K562 (cell line): ENCODE measurements around the gene RPUSD1. TPM values are rescaled to one million over a fixed set of nuclear protein-coding genes. Genes with fewer than 3 reads are reported as not detected.

ENCODE experiments used
- CEBPB ChIP-seq: fragments of 450-650 bp; IDR thresholded peaks from 2 replicates; pipeline ENCODE4 v1.6.1; 2016; ENCODE audit warnings: missing genetic modification characterization, missing compliant biosample characterization
- HDAC1 ChIP-seq, 2 experiments: fragments of 450-650 bp; IDR thresholded peaks; 2 replicates each; pipeline ENCODE4 v1.6.1; 2016 to 2017; ENCODE audit warnings: inconsistent platforms in 1 of 2, mild to moderate bottlenecking in 1 of 2, moderate library complexity in 1 of 2
- MEF2D ChIP-seq: conservative IDR thresholded peaks from 2 replicates; pipeline ENCODE4 v1.6.1; 2016; ENCODE audit warnings: low read depth, missing genetic modification characterization, missing compliant biosample characterization
- NFRKB ChIP-seq: fragments of 450-650 bp; IDR thresholded peaks from 2 replicates; pipeline ENCODE4 v1.6.1; 2016; ENCODE audit warnings: low read depth
- RBM39 ChIP-seq: fragments of 200-400 bp; formaldehyde crosslinking; optimal IDR thresholded peaks from 2 replicates; pipeline ENCODE3; 2018; ENCODE audit warnings: low read depth, low read length
- TRIM28 ChIP-seq: fragments of 450-650 bp; IDR thresholded peaks from 2 replicates; pipeline ENCODE4 v1.6.1; 2017
- ZNF408 ChIP-seq: fragments of 250-450 bp; sonication (Bioruptor Pico); IDR thresholded peaks from 2 replicates; pipeline ENCODE4 v1.4.0; 2020; ENCODE audit warnings: low read depth, mild to moderate bottlenecking, moderate library complexity
- polyA plus RNA-seq, 8 experiments: library from polyadenylated mRNA; depleted of rRNA in 4 of 8; stranded (reverse) in 5 of 8; unstranded in 3 of 8; fragments of >200 nt; fragmentation: Nextera tagmentation in 2 of 8; fragmentation: Illumina TruSeq in 1 of 8; extraction: Ambion mirVana in 2 of 8; extraction: Trizol in 1 of 8; gene quantifications; 2 replicates each; pipeline versions ENCODE4 v1.2.1 to v1.2.3, GENCODE V29; 2011 to 2014; ENCODE audit warnings: inconsistent platforms in 1 of 8, missing spikeins in 1 of 8
- total RNA-seq, 7 experiments: library from RNA; depleted of rRNA in 6 of 7; stranded (reverse); fragments of >200 nt in 6 of 7; fragmentation: Illumina TruSeq in 2 of 7; extraction: Trizol in 2 of 7; gene quantifications; 2 replicates each; pipeline versions ENCODE4 v1.2.1 to v1.2.3, GENCODE V29; 2011 to 2021; ENCODE audit warnings: low replicate concordance in 1 of 7
- TF ChIP-seq, protein P1 (sequence below): fragments of 200-800 bp; sonication (Bioruptor generic); IDR thresholded peaks from 2 replicates; pipeline ENCODE4 v1.6.1; 2016; ENCODE audit warnings: missing genetic modification characterization, missing compliant biosample characterization
- TF ChIP-seq, protein P2 (sequence below): fragments of 450-650 bp; formaldehyde crosslinking; IDR thresholded peaks from 2 replicates; pipeline ENCODE4 v1.4.0; 2020; ENCODE audit warnings: mild to moderate bottlenecking, moderate library complexity
- TF ChIP-seq, protein P3 (sequence below): fragments of 450-650 bp; IDR thresholded peaks from 2 replicates; pipeline ENCODE4 v1.6.1; 2016; ENCODE audit warnings: antibody characterized with exemption
- TF ChIP-seq, protein P4 (sequence below): sonication (generic); formaldehyde crosslinking; IDR thresholded peaks from 2 replicates; pipeline ENCODE4 v1.8.1; 2023; ENCODE audit warnings: mild to moderate bottlenecking, missing genetic modification reagents, moderate library complexity
- TF ChIP-seq, protein P5 (sequence below): fragments of 250-450 bp; sonication (Bioruptor Pico); IDR thresholded peaks from 2 replicates; pipeline ENCODE4 v1.8.0; 2022; ENCODE audit warnings: inconsistent platforms

The RPUSD1 gene
- total and polyA plus RNA-seq, 9 of the 15 experiments (the other 6 are each of a cell fraction or from before 2014, with no cell fraction given), result 0.45 to 56.6 (median 12.0) TPM

DNA sequence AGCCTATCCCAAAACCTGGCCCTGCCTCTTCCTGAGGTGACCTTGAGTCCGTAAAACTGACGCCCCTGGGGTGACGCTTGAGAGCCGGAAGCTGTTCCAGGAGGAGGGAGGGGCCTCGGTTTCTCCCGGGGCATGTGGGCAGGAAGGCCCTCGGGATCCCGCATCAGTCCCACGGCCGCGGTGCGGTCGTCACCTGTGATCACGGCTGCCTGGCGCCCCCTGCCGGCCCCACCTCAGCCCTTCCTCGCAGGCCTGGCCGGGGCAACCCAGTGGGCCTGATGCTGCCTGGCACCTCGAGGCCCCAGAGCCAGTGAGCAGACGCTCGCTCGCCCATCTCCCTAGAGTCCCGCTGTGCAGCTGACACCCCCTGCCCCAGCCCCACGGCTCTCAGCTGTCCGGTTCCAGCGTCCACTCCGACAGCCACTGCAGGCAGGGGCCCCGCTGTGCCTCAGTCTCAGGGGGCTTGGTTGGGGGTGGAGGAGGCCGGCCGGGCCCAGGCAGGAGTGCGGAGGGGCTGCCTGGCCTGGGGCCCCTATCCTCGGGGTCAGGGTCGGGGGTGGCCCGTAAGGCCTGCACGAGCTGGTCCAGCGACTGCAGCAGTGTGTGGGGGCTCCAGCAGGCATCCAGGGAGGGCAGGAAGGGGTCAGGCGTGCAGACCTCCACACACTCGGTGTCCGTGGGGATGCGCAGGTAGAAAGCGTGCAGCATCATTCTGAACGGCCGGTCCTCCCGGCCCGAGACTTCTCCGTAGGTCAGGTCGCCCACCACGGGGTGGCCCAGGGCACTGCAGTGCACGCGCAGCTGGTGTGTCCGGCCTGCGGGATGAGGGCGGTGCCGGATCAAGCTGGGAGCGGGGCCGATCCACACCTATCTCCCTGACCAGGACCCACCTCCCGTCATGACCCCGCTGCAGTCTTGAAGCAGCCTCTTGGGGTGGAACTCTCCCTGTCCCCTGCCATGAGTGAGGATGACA, 2.3 kb downstream of the RPUSD1 start (continued):
- TF ChIP-seq, protein P1, sequence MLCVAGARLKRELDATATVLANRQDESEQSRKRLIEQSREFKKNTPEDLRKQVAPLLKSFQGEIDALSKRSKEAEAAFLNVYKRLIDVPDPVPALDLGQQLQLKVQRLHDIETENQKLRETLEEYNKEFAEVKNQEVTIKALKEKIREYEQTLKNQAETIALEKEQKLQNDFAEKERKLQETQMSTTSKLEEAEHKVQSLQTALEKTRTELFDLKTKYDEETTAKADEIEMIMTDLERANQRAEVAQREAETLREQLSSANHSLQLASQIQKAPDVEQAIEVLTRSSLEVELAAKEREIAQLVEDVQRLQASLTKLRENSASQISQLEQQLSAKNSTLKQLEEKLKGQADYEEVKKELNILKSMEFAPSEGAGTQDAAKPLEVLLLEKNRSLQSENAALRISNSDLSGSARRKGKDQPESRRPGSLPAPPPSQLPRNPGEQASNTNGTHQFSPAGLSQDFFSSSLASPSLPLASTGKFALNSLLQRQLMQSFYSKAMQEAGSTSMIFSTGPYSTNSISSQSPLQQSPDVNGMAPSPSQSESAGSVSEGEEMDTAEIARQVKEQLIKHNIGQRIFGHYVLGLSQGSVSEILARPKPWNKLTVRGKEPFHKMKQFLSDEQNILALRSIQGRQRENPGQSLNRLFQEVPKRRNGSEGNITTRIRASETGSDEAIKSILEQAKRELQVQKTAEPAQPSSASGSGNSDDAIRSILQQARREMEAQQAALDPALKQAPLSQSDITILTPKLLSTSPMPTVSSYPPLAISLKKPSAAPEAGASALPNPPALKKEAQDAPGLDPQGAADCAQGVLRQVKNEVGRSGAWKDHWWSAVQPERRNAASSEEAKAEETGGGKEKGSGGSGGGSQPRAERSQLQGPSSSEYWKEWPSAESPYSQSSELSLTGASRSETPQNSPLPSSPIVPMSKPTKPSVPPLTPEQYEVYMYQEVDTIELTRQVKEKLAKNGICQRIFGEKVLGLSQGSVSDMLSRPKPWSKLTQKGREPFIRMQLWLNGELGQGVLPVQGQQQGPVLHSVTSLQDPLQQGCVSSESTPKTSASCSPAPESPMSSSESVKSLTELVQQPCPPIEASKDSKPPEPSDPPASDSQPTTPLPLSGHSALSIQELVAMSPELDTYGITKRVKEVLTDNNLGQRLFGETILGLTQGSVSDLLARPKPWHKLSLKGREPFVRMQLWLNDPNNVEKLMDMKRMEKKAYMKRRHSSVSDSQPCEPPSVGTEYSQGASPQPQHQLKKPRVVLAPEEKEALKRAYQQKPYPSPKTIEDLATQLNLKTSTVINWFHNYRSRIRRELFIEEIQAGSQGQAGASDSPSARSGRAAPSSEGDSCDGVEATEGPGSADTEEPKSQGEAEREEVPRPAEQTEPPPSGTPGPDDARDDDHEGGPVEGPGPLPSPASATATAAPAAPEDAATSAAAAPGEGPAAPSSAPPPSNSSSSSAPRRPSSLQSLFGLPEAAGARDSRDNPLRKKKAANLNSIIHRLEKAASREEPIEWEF (CRISPR knock-in tag), result no peak
- TF ChIP-seq HDAC1 (IDR thresholded peaks at IDR 0.05) (no peak), NFRKB (no peak), CEBPB (tag) (no peak), RBM39 (no peak), ZNF408 (CRISPR knock-in tag) (no peak), TRIM28 (no peak), MEF2D (tag) (no peak)
- TF ChIP-seq, protein P2, sequence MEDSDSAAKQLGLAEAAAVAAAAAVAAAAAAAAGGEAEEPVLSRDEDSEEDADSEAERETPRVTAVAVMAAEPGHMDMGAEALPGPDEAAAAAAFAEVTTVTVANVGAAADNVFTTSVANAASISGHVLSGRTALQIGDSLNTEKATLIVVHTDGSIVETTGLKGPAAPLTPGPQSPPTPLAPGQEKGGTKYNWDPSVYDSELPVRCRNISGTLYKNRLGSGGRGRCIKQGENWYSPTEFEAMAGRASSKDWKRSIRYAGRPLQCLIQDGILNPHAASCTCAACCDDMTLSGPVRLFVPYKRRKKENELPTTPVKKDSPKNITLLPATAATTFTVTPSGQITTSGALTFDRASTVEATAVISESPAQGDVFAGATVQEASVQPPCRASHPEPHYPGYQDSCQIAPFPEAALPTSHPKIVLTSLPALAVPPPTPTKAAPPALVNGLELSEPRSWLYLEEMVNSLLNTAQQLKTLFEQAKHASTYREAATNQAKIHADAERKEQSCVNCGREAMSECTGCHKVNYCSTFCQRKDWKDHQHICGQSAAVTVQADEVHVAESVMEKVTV, result peak; percentile 70
- TF ChIP-seq, protein P3, sequence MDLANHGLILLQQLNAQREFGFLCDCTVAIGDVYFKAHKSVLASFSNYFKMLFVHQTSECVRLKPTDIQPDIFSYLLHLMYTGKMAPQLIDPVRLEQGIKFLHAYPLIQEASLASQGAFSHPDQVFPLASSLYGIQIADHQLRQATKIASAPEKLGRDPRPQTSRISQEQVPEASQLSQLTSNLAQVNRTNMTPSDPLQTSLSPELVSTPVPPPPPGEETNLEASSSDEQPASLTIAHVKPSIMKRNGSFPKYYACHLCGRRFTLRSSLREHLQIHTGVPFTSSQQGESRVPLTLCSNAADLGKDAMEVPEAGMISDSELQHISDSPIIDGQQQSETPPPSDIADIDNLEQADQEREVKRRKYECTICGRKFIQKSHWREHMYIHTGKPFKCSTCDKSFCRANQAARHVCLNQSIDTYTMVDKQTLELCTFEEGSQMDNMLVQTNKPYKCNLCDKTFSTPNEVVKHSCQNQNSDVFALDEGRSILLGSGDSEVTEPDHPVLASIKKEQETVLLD, result no peak
- TF ChIP-seq, protein P4, sequence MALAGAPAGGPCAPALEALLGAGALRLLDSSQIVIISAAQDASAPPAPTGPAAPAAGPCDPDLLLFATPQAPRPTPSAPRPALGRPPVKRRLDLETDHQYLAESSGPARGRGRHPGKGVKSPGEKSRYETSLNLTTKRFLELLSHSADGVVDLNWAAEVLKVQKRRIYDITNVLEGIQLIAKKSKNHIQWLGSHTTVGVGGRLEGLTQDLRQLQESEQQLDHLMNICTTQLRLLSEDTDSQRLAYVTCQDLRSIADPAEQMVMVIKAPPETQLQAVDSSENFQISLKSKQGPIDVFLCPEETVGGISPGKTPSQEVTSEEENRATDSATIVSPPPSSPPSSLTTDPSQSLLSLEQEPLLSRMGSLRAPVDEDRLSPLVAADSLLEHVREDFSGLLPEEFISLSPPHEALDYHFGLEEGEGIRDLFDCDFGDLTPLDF, result no peak
- TF ChIP-seq, protein P5, sequence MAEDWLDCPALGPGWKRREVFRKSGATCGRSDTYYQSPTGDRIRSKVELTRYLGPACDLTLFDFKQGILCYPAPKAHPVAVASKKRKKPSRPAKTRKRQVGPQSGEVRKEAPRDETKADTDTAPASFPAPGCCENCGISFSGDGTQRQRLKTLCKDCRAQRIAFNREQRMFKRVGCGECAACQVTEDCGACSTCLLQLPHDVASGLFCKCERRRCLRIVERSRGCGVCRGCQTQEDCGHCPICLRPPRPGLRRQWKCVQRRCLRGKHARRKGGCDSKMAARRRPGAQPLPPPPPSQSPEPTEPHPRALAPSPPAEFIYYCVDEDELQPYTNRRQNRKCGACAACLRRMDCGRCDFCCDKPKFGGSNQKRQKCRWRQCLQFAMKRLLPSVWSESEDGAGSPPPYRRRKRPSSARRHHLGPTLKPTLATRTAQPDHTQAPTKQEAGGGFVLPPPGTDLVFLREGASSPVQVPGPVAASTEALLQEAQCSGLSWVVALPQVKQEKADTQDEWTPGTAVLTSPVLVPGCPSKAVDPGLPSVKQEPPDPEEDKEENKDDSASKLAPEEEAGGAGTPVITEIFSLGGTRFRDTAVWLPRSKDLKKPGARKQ (CRISPR knock-in tag), result no peak
